HepG2 (cell line): ENCODE data around the gene LILRB4. TPM values are rescaled to one million over a fixed set of nuclear protein-coding genes. Genes with fewer than 3 reads are reported as not detected.
A peak's percentile ranks its signal among the peaks of the same experiment; 100 is the strongest.

Source experiments
- ATAC-seq: fragments of 200-7000 bp; cut with Tn5 transposase; 3 replicates; pipeline ENCODE4 v1.9.1; 2020; ENCODE audit warnings: mild to moderate bottlenecking, moderate library complexity
- BruUV-seq: library from RNA; stranded (reverse); fragments of 400-500 nt; replicated peaks from 2 replicates; lab custom pipeline; 2021; lab: Mats Ljungman, UMichigan
- CTCF ChIA-PET: fragments of 300-600 bp; formaldehyde crosslinking; extraction: SDS; loops from one replicate; lab custom pipeline; 2021; ENCODE audit warnings: low total read pairs, inconsistent platforms, low intra/inter-chr PET ratio; lab: Yijun Ruan, JAX
- POLR2A ChIA-PET: fragments of 350-600 bp; sonication (Branson Sonifier 250); formaldehyde crosslinking; loops from one replicate; lab custom pipeline; 2020; ENCODE audit warnings: antibody characterized with exemption, inconsistent platforms; lab: Yijun Ruan, JAX
- DNase-seq: peaks from one replicate; pipeline ENCODE4 v3.0.0-alpha.2; 2015; ENCODE audit warnings: low spot score
- FAIRE-seq: peaks from 3 replicates; lab custom pipeline; 2011; peaks lifted over from hg19 to GRCh38; lab: Jason Lieb, UNC
- H2AFZ ChIP-seq: one replicate; pipeline ENCODE4 v1.6.1; 2011; ENCODE audit warnings: low read length, inconsistent platforms
- H3K27ac ChIP-seq: fragments of 300-600 bp; 3 replicates; pipeline ENCODE4 v1.8.0; 2011; ENCODE audit warnings: mixed run types, mild to moderate bottlenecking, mixed read lengths, low read length, inconsistent platforms; ENCODE audit not compliant: insufficient read depth; ENCODE audit errors: extremely low read length
- H3K27me3 ChIP-seq, 2 experiments: fragments of 200-600 bp in 1 of 2; 2 replicates in 1 of 2; 3 replicates in 1 of 2; pipeline versions ENCODE4 v1.6.0 to v1.8.0; 2011; ENCODE audit warnings: low read length in 2 of 2, mild to moderate bottlenecking in 2 of 2, moderate library complexity in 2 of 2, inconsistent platforms in 1 of 2; ENCODE audit not compliant: insufficient read depth in 2 of 2, control insufficient read depth in 1 of 2
- H3K36me3 ChIP-seq, 2 experiments: fragments of 200-600 bp in 1 of 2; replicated peaks in 1 of 2; 2 replicates in 1 of 2; 3 replicates in 1 of 2; pipeline versions ENCODE4 v1.5.1 to v1.8.0; 2011; ENCODE audit warnings: low read length in 2 of 2, inconsistent platforms in 1 of 2; ENCODE audit not compliant: insufficient read depth in 2 of 2, control insufficient read depth in 1 of 2
- H3K4me1 ChIP-seq: 2 replicates; pipeline ENCODE4 v1.5.1; 2012; ENCODE audit warnings: low read length, inconsistent platforms; ENCODE audit not compliant: insufficient read depth
- H3K4me2 ChIP-seq: 2 replicates; pipeline ENCODE4 v1.6.0; 2011; ENCODE audit warnings: low read depth, low read length, inconsistent platforms
- H3K4me3 ChIP-seq, 3 experiments: fragments of 200-600 bp in 1 of 3; sonication (generic), shearing (Covaris generic) in 1 of 3; replicated peaks in 1 of 3; 2 replicates each; pipeline ENCODE4 v1.5.1; 2011 to 2016; ENCODE audit warnings: low read length in 3 of 3, inconsistent platforms in 2 of 3, low read depth in 2 of 3, mild to moderate bottlenecking in 2 of 3, control low read depth in 1 of 3, mixed read lengths in 1 of 3; ENCODE audit not compliant: insufficient read depth in 1 of 3
- H3K79me2 ChIP-seq: one replicate; pipeline ENCODE4 v1.6.1; 2011; ENCODE audit warnings: low read length, inconsistent platforms; ENCODE audit not compliant: insufficient read depth
- H3K9ac ChIP-seq: 2 replicates; pipeline ENCODE4 v1.6.0; 2011; ENCODE audit warnings: mild to moderate bottlenecking, low read depth, low read length, inconsistent platforms; ENCODE audit not compliant: insufficient read depth
- H3K9me3 ChIP-seq: 2 replicates; pipeline ENCODE4 v1.5.1; 2012; ENCODE audit warnings: mild to moderate bottlenecking, low read length
- H4K20me1 ChIP-seq: 2 replicates; pipeline ENCODE4 v1.6.0; 2011; ENCODE audit warnings: inconsistent platforms, mild to moderate bottlenecking, low read length, moderate library complexity; ENCODE audit not compliant: insufficient read depth
- MAFF ChIP-seq: IDR thresholded peaks from 2 replicates; pipeline ENCODE4 v1.6.1; 2011; ENCODE audit warnings: low read depth, low read length, improper control_type of control experiment
- MAFK ChIP-seq, 2 experiments: IDR thresholded peaks in 1 of 2; conservative IDR thresholded peaks in 1 of 2; 2 replicates each; pipeline ENCODE4 v1.6.1; 2011; ENCODE audit warnings: improper control_type of control experiment in 2 of 2, low read length in 2 of 2
- PHF20 ChIP-seq: sonication (generic); formaldehyde crosslinking; IDR thresholded peaks from 2 replicates; pipeline ENCODE4 v1.5.0; 2020; ENCODE audit warnings: mild to moderate bottlenecking, missing genetic modification reagents
- ZNF552 ChIP-seq: sonication (generic); formaldehyde crosslinking; IDR thresholded peaks from 2 replicates; pipeline ENCODE4 v1.9.0; 2022; ENCODE audit warnings: missing genetic modification reagents, mild to moderate bottlenecking, borderline replicate concordance
- ZNF614 ChIP-seq: IDR thresholded peaks from 2 replicates; pipeline ENCODE4 v1.6.1; 2018; ENCODE audit warnings: missing biosample characterization, missing genetic modification reagents, inconsistent platforms, borderline replicate concordance
- ZNF709 ChIP-seq: sonication (generic); formaldehyde crosslinking; IDR thresholded peaks from 2 replicates; pipeline ENCODE4 v1.5.0; 2020; ENCODE audit warnings: mild to moderate bottlenecking, missing genetic modification reagents
- WGBS: methylation state at CpG from one replicate; pipeline ENCODE4 v1.1.6; 2017; ENCODE audit warnings: low lambda C conversion rate; 5-methylcytosine and 5-hydroxymethylcytosine counted together
- in situ Hi-C: cut with HindIII; loops from 2 replicates; pipeline ENCODE4 v1.10.0; 2017; ENCODE audit warnings: low pct_unique_long_range_greater_than_20kb; ENCODE audit not compliant: extremely low pct_ligation_motif_present
- intact Hi-C: fragments of 100-400 bp; cut with micrococcal nuclease; formaldehyde crosslinking; loops from one replicate; pipeline ENCODE4 v1.10.0; 2022; ENCODE audit not compliant: unreplicated experiment
- polyA plus RNA-seq, 8 experiments: library from polyadenylated mRNA; depleted of rRNA in 3 of 8; stranded (reverse) in 7 of 8; unstranded in 1 of 8; fragments of >200 nt; fragmentation: Illumina TruSeq in 4 of 8; extraction: Trizol in 4 of 8; gene quantifications; 2 replicates each; pipeline versions ENCODE4 v1.2.1 to v1.2.3, GENCODE V29; 2011 to 2016; ENCODE audit warnings: low read depth in 4 of 8, missing spikeins in 1 of 8, mixed read lengths in 1 of 8; ENCODE audit not compliant: insufficient read depth in 1 of 8
- total RNA-seq, 5 experiments: library from RNA; depleted of rRNA; stranded (reverse); fragments of >200 nt; fragmentation: Illumina TruSeq; extraction: Trizol; gene quantifications; 2 replicates each; pipeline ENCODE4 v1.2.3, GENCODE V29; 2016; ENCODE audit warnings: low read depth in 1 of 5
- TF ChIP-seq, protein P1 (sequence below): sonication (generic); formaldehyde crosslinking; IDR thresholded peaks from 2 replicates; pipeline ENCODE4 v1.4.0; 2020; ENCODE audit warnings: missing genetic modification reagents
- TF ChIP-seq, protein P2 (sequence below): sonication (generic); formaldehyde crosslinking; IDR thresholded peaks from 2 replicates; pipeline ENCODE4 v1.8.0; 2022; ENCODE audit warnings: mild to moderate bottlenecking, missing genetic modification reagents; ENCODE audit not compliant: insufficient replicate concordance

LILRB4 gene
- total and polyA plus RNA-seq, 2 of the 13 experiments (the other 11 are each of a cell fraction or from before 2014, with no cell fraction given): not detected

DNA sequence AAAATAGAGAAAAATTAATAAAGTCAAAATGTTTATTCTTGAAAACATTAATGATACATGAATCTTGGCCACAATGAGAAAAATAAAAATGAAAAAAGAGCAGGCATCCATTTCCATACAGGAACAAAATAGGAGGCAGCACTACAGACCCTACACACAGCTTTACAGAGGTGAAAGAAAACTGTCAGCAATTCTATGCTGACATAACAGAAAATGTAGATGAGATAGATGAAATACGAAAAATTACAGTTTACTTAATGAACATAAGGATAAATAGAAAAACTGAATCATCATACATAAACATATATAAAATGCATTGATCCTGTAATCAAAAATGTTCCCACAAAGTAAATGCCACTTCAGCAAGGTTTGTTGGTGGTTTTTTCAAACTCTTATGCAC, 5.6 kb downstream of the LILRB4 start:
- ChIA-PET CTCF (no interaction called here), POLR2A (no interaction called here)
- WGBS: 2% methylated on average over 1 of the region's 1 CpG
- intact Hi-C loops: no loop called here
- Histone ChIP-seq H3K9ac (no peak overlapping the region), H3K36me3 (no peaks in the 10 kb centered on the region), H2AFZ (no peak overlapping the region), H3K4me2 (no peak overlapping the region), H3K27ac (no peak overlapping the region), H3K9me3 (no peaks in the 10 kb centered on the region), H3K4me1 (no peaks in the 10 kb centered on the region), H3K79me2 (no peaks in the 10 kb centered on the region), H4K20me1 (no peaks in the 10 kb centered on the region), H3K4me3 (no peak overlapping the region), H3K27me3 (no peaks in the 10 kb centered on the region)
- no peak for DNase-seq
- no peak for ATAC-seq
- no TSS peak for BruUV-seq
- in situ Hi-C loops: no loop called here
- TF ChIP-seq, protein P1, sequence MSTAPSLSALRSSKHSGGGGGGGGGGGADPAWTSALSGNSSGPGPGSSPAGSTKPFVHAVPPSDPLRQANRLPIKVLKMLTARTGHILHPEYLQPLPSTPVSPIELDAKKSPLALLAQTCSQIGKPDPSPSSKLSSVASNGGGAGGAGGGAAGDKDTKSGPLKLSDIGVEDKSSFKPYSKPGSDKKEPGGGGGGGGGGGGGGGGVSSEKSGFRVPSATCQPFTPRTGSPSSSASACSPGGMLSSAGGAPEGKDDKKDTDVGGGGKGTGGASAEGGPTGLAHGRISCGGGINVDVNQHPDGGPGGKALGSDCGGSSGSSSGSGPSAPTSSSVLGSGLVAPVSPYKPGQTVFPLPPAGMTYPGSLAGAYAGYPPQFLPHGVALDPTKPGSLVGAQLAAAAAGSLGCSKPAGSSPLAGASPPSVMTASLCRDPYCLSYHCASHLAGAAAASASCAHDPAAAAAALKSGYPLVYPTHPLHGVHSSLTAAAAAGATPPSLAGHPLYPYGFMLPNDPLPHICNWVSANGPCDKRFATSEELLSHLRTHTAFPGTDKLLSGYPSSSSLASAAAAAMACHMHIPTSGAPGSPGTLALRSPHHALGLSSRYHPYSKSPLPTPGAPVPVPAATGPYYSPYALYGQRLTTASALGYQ (CRISPR knock-in tag): no peak
- peak in 1 of 2 experiments; percentile 64; a peak in 2 of 4 replicates for TF ChIP-seq MAFK (conservative IDR thresholded peaks at IDR 0.05 in 1 of 2, IDR thresholded peaks at IDR 0.05 in 1 of 2; ENCODE audit: low read length in 2 of 2)
- peak; percentile 55; the same call in 1 of the 2 replicates for TF ChIP-seq MAFF
- FAIRE-seq: no peak

DNA sequence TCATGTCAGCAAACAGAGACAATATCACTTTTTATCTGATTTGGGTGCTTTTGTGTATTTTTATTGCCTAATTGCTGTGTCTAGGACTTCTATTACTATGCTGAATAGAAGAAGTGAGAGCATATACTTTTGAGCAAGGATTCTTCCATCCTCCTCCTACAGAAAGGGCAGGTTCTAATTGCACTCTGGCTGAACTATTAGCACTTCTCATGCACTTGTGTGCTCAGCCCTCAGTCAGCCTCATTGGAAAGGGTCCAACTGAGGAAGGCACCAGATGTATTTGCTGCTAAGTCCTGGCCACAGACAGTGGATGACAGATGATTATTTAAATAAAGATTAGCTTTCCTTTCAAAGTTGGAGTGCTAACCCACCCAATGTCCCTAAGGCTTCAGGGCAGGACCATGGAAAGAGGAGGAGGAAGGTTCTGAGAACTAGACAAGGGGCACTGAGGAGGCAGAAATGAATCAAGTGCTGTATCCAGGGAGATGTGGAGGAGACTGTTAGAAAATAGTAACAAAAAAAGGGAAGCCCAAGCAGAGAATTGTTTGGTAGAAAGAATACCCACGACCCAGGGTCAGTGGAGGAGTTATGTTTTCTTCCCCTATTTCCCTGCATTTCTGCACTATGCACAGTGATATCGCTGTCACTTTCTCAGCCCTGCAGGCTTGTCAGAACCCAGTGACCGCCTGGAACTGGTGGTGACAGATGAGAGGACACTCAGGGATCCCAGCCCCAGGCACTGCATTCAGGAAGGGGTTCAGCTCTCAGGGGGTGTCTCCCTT, 8.0 kb downstream of the LILRB4 start:
- intact Hi-C loops: no loop called here
- H3K4me1 ChIP-seq: no peaks in the 10 kb centered on the region
- no peaks in the 10 kb centered on the region for H3K79me2 ChIP-seq
- no peaks in the 10 kb centered on the region for H3K27me3 ChIP-seq
- FAIRE-seq (no peak), DNase-seq (no peak), ATAC-seq (no peak)
- no peak overlapping the region for H2AFZ ChIP-seq
- in situ Hi-C loops: loop anchor here (10.0 kb wide), 1 partner anchor 196 kb away; the partner anchor contains the start of gene CDC42EP5
- no peak overlapping the region for H3K4me3 ChIP-seq
- no peak overlapping the region for H3K9ac ChIP-seq
- H3K9me3 ChIP-seq: no peaks in the 10 kb centered on the region
- WGBS: 0% methylated on average over 3 of the region's 3 CpGs
- ChIA-PET CTCF (no interaction called here), POLR2A (no interaction called here)
- no peaks in the 10 kb centered on the region for H3K36me3 ChIP-seq
- H4K20me1 ChIP-seq: no peaks in the 10 kb centered on the region
- BruUV-seq: no TSS peak
- TF ChIP-seq ZNF709 (CRISPR knock-in tag): no peak
- TF ChIP-seq, protein P2, sequence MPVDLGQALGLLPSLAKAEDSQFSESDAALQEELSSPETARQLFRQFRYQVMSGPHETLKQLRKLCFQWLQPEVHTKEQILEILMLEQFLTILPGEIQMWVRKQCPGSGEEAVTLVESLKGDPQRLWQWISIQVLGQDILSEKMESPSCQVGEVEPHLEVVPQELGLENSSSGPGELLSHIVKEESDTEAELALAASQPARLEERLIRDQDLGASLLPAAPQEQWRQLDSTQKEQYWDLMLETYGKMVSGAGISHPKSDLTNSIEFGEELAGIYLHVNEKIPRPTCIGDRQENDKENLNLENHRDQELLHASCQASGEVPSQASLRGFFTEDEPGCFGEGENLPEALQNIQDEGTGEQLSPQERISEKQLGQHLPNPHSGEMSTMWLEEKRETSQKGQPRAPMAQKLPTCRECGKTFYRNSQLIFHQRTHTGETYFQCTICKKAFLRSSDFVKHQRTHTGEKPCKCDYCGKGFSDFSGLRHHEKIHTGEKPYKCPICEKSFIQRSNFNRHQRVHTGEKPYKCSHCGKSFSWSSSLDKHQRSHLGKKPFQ (CRISPR knock-in tag): no peak
- no peak for TF ChIP-seq ZNF614 (CRISPR knock-in tag)
- TF ChIP-seq PHF20: no peak
- TF ChIP-seq ZNF552 (CRISPR knock-in tag): no peak
- no peak overlapping the region for H3K27ac ChIP-seq
- no peak overlapping the region for H3K4me2 ChIP-seq
